PC-9 (cell line): ENCODE measurements around the gene ZC3HAV1. TPM values are rescaled to one million over a fixed set of nuclear protein-coding genes. Genes with fewer than 3 reads are reported as not detected.

ENCODE experiments used
- BruUV-seq: library from RNA; stranded (reverse); fragments of 400-500 nt; replicated peaks from 2 replicates; lab custom pipeline; 2021; lab: Mats Ljungman, UMichigan
- CTCF ChIA-PET: fragments of 300-600 bp; sonication (Branson Sonifier 250); formaldehyde crosslinking; loops from one replicate; lab custom pipeline; 2022; ENCODE audit warnings: antibody characterized with exemption; lab: Charles Lee
- POLR2A ChIA-PET: fragments of 300-600 bp; sonication (Branson Sonifier 250); formaldehyde crosslinking; loops from one replicate; lab custom pipeline; 2022; ENCODE audit warnings: antibody characterized with exemption; ENCODE audit not compliant: unreplicated experiment; lab: Charles Lee
- DNase-seq, 2 experiments: peaks; one replicate each; pipeline versions ENCODE4 v3.0.0 to v3.0.0-alpha.2; 2015 to 2022; ENCODE audit warnings: mixed read lengths in 1 of 2
- H2AFZ ChIP-seq: fragments of 200-600 bp; sonication (generic); 2 replicates; pipeline ENCODE4 v1.8.1; 2017; ENCODE audit warnings: antibody characterized with exemption
- H3F3A ChIP-seq: fragments of 200-600 bp; sonication (generic); 2 replicates; pipeline ENCODE4 v1.8.1; 2017; ENCODE audit warnings: antibody characterized with exemption, mild to moderate bottlenecking, low read depth; ENCODE audit not compliant: insufficient read depth
- H3K27ac ChIP-seq: fragments of 200-600 bp; sonication (generic); 2 replicates; pipeline ENCODE4 v1.6.1; 2016; ENCODE audit warnings: mixed run types
- H3K27me3 ChIP-seq: fragments of 200-600 bp; sonication (generic); 2 replicates; pipeline ENCODE4 v1.6.1; 2016; ENCODE audit warnings: low read depth, mixed run types; ENCODE audit not compliant: insufficient read depth
- H3K36me3 ChIP-seq: fragments of 200-600 bp; sonication (generic); 2 replicates; pipeline ENCODE4 v1.6.1; 2016; ENCODE audit warnings: low read depth, mixed run types
- H3K4me1 ChIP-seq: fragments of 200-600 bp; sonication (generic); replicated peaks from 2 replicates; pipeline ENCODE4 v1.6.1; 2016; ENCODE audit warnings: mixed run types; ENCODE audit not compliant: insufficient read depth
- H3K4me2 ChIP-seq: fragments of 200-600 bp; sonication (generic); 2 replicates; pipeline ENCODE4 v1.6.1; 2017; ENCODE audit warnings: mixed run types
- H3K4me3 ChIP-seq: fragments of 200-600 bp; sonication (generic); 2 replicates; pipeline ENCODE4 v1.6.1; 2016; ENCODE audit warnings: mixed run types
- H3K79me2 ChIP-seq: fragments of 200-600 bp; sonication (generic); 2 replicates; pipeline ENCODE4 v1.6.1; 2017; ENCODE audit warnings: low read depth, mixed run types
- H3K9me2 ChIP-seq: fragments of 200-600 bp; sonication (generic); 2 replicates; pipeline ENCODE4 v1.8.1; 2017; ENCODE audit warnings: mild to moderate bottlenecking; ENCODE audit not compliant: insufficient read depth
- H3K9me3 ChIP-seq: fragments of 200-600 bp; sonication (generic); 2 replicates; pipeline ENCODE4 v1.8.1; 2016; ENCODE audit warnings: low read depth; ENCODE audit not compliant: insufficient read depth
- H4K20me1 ChIP-seq: fragments of 200-600 bp; sonication (generic); 2 replicates; pipeline ENCODE4 v1.8.1; 2017; ENCODE audit not compliant: insufficient read depth
- CTCF ChIP-seq: fragments of 200-600 bp; sonication (generic); conservative IDR thresholded peaks from 2 replicates; pipeline ENCODE4 v1.6.1; 2017; ENCODE audit warnings: mixed run types, antibody characterized with exemption, mild to moderate bottlenecking, moderate library complexity
- EZH2 ChIP-seq: fragments of 200-600 bp; sonication (generic); IDR thresholded peaks from 2 replicates; pipeline ENCODE4 v1.8.0; 2017; ENCODE audit warnings: antibody characterized with exemption, low read depth
- intact Hi-C: fragments of 100-400 bp; cut with micrococcal nuclease; formaldehyde crosslinking; loops from one replicate; pipeline ENCODE4 v1.10.0; 2022; ENCODE audit not compliant: unreplicated experiment
- total RNA-seq: library from RNA; stranded (reverse); gene quantifications from 2 replicates; pipeline ENCODE4 v1.2.3, GENCODE V29; 2021

The ZC3HAV1 gene
- total RNA-seq, 1 experiment from 2014 or later = 36.7 TPM

GRCh38 chr7:138999414-138999813 is 110.1 kb downstream of the ZC3HAV1 start:
- CTCF ChIA-PET = no interaction called here

More at GRCh38 chr7:138999414-138999813, 110.1 kb downstream of the ZC3HAV1 start:
- Histone ChIP-seq H3K9me3 (peaks cover 4% of the 10 kb centered on the region), H3K27me3 (no peaks in the 10 kb centered on the region), H3K4me3 (no peak overlapping the region), H3K79me2 (no peaks in the 10 kb centered on the region), H4K20me1 (no peaks in the 10 kb centered on the region), H3K4me1 (no peaks in the 10 kb centered on the region), H2AFZ (no peak overlapping the region), H3K27ac (no peak overlapping the region), H3K36me3 (no peaks in the 10 kb centered on the region), H3K9me2 (no peaks in the 10 kb centered on the region), H3F3A (no peaks in the 10 kb centered on the region), H3K4me2 (no peak overlapping the region)
- DNase-seq = no peak
- POLR2A ChIA-PET = no interaction called here
- intact Hi-C loops = no loop called here
- TF ChIP-seq EZH2 = no peak
- no peak for TF ChIP-seq CTCF
- BruUV-seq = no TSS peak

Other genes starting within 250 kb of the ZC3HAV1 start
- 20.2 and 26.6 TPM in 2 replicates for gene KIAA1549, start 128.3 kb downstream of the ZC3HAV1 start, total RNA-seq
- 34.2 and 34.8 TPM in 2 replicates for gene ZC3HAV1L, start 73.7 kb downstream of the ZC3HAV1 start, total RNA-seq
- 20.3 and 34.1 TPM in 2 replicates for gene UBN2, start 121.5 kb upstream of the ZC3HAV1 start, total RNA-seq
- gene FMC1, start 231.6 kb upstream of the ZC3HAV1 start, total RNA-seq = 12.5 and 15.1 TPM in 2 replicates